ENCODE measurements around the gene GALNT7.
A peak's percentile ranks its signal among the peaks of the same experiment; 100 is the strongest.

GALNT7 gene

DNA sequence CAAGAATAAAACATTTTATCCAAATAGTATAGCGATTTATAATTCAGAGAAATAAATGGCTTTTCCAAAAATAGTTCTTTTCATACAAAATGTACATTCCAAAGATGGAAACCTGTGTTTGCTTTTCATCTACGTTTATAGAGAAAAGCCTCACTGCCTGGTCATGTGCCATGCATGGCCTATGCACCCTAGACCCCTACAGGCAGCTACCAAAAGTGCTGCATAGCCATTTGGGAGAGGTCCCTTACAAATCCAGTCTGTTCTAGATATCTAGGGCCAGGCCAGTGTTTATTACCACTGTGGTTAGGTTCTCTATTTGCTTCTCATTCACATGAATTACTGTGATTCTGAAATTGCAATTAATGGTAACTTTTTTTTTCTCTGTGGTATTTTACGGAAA lies 148.4 kb downstream of the GALNT7 start:
- DNase-seq (ENCODE audit: insufficient read length, low spot score) (no peak), FAIRE-seq (no peak)
- TF ChIP-seq POLR2A (IDR thresholded peaks at IDR 0.05; ENCODE audit: low read depth, low read length), result no peak

DNA sequence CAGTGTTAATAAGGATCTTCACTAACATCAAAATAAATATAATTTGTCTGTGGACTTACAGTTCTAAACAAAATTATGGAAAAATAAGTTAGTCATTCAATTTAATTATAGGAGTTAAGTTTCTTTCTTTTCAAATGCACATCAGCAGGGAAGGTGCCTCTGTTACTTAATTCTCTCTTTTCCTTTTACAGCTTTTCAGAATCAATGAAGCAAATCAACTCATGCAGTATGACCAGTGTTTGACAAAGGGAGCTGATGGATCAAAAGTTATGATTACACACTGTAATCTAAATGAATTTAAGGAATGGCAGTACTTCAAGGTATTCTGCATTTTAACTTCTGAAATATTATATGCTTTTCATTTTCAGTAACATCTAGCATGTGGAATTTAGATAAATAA lies 149.6 kb downstream of the GALNT7 start:
- FAIRE-seq, result no peak
- DNase-seq (ENCODE audit: insufficient read length, low spot score), result no peak

DNA sequence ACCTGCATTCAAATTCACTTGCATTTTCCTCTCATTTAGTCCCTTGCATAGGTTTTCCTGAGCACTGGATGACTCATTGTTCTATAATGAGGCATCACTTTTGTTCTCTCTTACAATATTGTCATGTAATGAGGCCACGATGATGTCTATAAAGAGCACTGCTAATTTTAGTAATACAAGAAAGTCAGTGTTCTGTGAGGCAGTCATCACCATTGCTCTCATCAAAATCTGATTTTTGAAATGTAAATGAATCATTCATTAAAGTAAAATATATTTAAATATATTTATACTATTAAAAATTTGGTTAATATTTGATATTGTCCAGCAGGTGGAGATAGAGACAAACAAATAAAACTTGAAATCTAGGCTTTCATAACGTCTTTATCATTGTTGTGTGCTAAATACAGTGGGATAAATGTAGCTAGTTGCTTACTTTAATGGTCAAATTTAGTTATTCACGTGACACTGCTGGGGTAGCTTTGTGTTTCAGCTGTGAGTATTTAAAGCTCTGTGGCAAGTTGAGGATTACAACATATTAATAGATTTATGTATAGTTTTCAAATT lies 150.1 kb downstream of the GALNT7 start:
- no peak for TF ChIP-seq POLR2A (IDR thresholded peaks at IDR 0.05; ENCODE audit: low read depth, low read length)
- DNase-seq (ENCODE audit: insufficient read length, low spot score) (no peak), FAIRE-seq (no peak)

More for the DNA sequence above, 149.6 kb downstream of the GALNT7 start:
- TF ChIP-seq POLR2A (IDR thresholded peaks at IDR 0.05; ENCODE audit: low read depth, low read length), result no peak

DNA sequence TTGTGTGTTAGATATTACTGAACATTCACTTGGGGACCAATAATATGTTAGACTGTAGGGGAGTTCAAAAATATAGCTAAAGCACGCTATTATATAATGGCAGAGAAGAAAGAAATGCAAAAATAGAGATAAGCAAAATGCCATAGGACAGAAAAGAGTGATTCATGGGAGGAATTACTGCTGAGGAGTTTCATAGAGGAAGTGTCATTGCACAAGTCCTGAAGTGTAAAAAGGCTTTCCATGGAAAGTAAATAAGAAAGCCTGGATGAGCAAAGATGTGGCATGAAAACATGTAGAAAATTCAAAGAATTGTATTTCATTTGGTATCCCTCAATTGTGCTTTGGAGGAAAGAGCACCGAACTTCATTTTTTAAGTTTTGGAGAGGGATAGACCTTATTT lies 151.1 kb downstream of the GALNT7 start:
- no peak for TF ChIP-seq POLR2A (IDR thresholded peaks at IDR 0.05; ENCODE audit: low read depth, low read length)
- FAIRE-seq, result no peak
- DNase-seq (ENCODE audit: insufficient read length, low spot score), result no peak

DNA sequence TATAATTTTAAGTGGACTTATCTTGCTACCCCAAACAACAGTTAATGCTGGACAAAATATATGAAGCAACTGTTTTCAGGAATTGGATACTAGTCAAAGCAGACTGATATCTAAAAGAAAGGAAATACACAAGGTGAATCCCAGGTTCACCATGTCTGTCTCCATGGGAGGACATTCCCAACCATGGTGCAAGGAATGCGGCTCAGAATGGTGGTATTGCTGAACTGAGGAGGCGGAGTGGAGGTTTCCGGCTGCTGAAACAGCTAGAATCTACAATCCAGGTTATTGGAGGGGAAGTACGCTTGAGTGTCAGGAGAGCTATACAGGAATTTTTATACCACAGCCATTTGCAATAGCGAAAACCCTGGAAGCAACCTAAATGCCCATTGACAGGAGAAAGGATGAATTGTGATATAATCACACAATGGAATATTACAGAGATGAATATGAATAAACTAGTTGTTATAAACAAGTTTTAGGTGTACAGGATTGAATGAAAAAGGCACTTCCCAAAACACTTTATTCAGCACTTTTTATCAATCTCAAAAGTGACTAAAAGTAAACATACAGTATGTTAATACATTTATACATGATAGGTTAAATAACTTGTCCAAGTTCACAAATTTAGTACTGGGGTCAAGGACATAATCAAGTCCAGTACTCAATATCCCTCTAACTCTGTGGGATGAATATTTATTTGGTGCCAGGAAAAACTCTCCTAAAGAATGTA lies 156.6 kb downstream of the GALNT7 start:
- TF ChIP-seq POLR2A (IDR thresholded peaks at IDR 0.05; ENCODE audit: low read depth, low read length), result no peak
- DNase-seq (ENCODE audit: insufficient read length, low spot score) (no peak), FAIRE-seq (no peak)

DNA sequence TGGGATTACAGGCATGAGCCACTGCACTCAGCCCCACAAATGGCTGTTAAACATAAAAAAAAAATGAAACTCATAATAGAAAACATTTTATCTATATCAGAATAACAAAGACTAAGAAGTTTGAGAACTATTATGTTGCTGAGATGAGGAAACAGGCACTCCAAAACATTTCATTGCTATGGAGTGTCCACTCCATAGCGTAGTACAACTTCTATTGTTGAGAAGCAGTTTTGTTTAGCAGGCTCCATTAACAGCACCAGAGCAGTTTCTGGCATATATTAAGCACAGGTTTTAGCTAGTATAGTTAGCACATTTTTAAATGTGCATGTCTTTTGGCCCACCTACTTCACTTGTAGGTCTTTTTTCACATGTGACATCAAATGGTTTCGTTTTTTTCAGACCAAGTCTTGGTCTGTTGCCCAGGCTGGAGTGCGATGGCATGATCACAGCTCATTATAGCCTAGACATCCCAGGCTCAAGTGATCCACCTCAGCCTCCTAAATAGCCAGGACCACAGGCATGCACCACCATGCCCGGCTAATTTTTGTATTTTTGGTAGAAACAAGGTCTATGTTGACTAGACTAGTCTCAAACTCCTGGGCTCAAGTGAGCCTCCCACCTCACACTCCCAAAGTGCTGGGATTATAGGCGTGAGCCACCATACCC lies 159.8 kb downstream of the GALNT7 start:
- FAIRE-seq (no peak), DNase-seq (ENCODE audit: insufficient read length, low spot score) (no peak)
- TF ChIP-seq POLR2A (IDR thresholded peaks at IDR 0.05; ENCODE audit: low read depth, low read length), result no peak

DNA sequence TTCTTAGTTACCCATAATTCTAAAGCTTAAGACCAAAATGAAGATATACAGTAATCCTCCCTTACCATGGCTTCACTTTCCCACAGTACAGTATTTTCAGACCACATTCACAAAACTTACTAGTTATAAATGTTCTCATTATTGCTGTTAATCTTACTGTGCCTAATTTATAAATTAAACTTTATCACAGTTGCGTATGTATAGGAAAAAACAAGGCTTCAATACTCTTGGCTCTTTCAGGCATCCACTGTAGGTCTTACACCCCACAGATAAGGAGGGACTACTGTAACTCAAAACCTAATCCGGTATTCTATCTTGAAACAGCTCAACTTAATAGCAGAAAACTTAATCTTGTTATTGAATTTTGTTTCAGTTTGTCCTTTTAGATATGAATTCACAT lies 162.0 kb downstream of the GALNT7 start:
- DNase-seq (ENCODE audit: insufficient read length, low spot score), result no peak
- no peak for FAIRE-seq
- no peak for TF ChIP-seq POLR2A (IDR thresholded peaks at IDR 0.05; ENCODE audit: low read depth, low read length)

DNA sequence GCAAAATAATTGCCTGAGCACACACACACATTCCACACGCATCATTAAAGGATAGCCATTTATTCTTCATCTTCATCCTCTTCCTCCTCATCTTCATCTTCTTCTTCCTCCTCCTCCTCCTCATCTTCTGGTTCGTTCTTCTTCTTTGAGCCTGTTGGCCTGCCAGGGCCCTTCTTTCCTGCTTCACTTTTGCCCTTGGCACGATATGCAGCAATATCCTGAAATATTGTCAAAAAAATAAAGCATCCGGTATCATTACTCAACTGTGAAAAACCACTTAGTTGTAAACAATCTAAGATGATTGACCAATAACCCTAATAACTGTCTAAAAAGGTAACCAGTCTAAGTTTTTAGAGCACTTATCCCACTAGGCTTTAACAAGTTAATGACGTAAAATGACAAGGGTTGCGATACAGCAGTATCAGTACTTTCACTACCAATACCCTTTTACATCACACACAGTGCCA lies 163.4 kb downstream of the GALNT7 start:
- no peak for DNase-seq (ENCODE audit: insufficient read length, low spot score)
- TF ChIP-seq POLR2A (IDR thresholded peaks at IDR 0.05; ENCODE audit: low read depth, low read length), result no peak
- FAIRE-seq, result no peak

DNA sequence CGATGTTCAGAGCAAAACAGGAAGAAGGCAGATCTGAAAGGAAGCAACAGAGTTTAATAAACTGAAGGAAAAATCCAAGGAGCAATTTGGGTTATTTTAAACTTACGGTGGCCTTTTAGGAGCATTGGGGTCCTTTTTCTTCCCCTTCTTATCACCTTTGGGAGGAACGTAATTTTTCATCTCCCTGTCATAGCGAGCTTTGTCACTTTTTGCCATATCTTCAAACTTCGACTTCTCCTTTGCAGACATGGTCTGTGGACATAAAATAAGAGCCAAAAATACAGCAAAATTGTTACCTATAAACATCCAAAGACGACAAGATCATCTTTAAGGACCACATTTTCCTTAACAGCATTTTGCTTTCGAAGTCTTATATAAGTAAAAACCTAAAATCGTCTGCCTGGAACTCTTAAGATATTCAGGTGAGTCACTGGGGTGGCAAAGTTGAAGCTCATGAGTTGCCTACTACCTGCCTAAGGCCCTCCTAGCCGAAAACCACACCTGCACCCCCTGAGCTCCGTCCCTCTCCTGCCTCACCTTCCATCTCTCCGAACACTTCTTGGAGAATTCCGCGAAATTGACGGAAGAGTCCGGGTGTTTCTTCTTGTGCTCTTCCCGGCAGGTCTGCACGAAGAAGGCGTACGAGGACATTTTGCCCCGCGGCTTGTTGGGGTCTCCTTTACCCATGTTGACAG lies 164.5 kb downstream of the GALNT7 start:
- no peak for FAIRE-seq
- no peak for DNase-seq (ENCODE audit: insufficient read length, low spot score)
- TF ChIP-seq POLR2A (IDR thresholded peaks at IDR 0.05; ENCODE audit: low read depth, low read length), result no peak

DNA sequence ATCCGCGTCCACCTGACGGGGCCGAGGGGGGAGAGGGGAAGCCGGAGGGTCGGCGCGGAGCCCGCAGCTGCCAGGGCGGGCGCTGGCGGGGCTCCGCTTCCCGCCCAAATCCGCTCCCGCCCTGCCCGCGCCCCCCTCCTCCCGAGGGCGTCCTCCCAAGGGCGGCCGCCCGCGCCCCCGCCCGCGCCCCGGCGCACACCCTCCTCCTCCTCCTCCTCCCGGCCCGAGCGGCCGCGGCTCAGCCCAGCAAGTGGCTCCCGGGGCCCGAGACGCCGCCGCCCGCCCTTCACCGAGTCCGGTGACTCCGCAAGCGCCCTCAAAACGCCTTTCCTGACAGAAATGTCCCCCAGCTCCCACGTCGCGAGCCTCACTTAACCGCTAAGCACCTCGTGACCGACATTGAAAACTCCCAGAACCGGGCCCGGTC lies 165.1 kb downstream of the GALNT7 start:
- no peak for TF ChIP-seq POLR2A (IDR thresholded peaks at IDR 0.05; ENCODE audit: low read depth, low read length)
- FAIRE-seq (no peak), DNase-seq (ENCODE audit: insufficient read length, low spot score) (no peak)

DNA sequence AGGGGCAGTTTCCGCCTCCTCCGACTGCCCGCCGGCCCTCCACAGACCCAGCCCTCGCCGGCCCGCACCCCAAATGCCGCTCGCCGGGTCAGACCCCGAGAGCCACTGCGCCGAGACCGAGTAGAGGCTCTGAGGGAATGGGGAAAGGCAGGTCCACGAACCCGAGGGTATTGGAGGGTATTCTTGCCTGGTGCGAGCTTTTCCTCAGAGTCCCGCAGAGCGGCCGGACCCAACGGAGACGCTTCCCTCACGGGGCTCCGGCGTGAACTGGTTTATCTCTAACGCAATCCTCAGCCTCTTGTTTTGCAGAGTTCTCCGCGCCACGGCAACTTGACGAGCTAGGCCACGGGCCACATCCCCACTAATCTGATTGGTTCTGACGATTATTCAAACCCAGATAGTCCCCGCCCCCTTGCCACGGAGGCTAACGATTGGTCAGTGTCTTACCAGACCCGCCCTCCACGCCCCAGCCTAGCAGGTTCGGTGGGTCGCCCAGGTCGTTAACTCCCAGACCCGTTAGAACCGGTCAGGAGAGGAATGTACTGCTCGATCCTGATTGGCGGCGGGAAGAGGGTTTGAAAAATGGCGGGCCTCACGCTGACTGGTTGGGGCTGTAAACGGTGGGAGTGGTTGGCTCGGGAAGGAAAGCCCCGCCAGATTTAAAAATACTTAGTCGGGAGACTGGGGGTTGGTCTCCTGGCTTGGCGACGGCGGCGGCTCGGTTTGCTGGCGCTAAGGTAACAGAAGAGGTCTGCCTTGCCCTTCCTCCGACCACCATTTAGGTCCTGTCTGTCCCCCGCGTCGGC lies 165.7 kb downstream of the GALNT7 start, which contains the start of gene HMGB2:
TSS of gene HMGB2 (minus strand) at position 274 of the 806 bp plus-strand sequence. CDS start 709 bp downstream, outside the sequence.
- FAIRE-seq (peak; percentile 92), DNase-seq (ENCODE audit: insufficient read length, low spot score) (peak; percentile 73)
- TF ChIP-seq POLR2A (IDR thresholded peaks at IDR 0.05; ENCODE audit: low read depth, low read length), result peak; percentile 94

DNA sequence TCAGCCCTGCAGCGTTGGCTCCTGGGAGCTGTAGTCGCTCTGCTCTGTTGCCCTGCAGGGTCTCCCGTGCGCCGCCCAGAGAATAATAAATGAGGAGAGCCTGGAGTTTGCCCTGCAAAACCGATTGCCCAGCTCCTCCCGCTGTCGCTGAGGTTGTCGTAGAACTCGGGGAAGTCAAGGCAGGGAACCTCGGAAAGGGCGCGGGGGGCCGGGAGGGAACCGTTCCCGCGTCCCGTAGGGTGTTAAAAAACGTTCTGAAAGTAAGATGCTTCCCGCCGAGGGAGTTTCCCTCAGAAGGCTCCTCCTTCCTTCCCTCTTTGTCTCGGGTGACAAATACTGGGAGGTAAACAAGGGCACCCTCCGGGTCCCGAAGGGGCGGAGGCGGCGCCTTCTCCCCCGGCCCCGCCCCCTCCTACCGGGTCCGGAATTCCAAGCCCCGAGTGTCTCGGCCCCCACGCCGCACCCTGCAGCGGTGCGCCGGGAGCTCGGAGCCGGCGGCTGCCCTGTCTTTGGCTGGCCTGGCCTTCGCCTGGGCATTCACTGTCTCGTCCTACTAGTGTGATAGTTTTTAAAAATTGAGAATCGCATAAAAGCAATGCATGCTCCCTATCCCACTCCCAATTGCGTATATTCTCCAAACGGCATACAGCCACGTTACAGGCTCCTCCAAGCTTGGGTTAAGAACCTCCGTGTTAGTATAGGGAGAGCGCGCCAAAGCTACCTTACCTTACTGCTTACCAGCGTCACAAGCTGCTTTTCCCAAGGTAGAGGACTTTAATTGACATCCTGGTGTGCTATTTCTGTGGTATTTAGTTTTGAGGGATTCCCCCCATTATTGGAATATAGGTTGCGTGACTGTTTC lies 166.5 kb downstream of the GALNT7 start:
- DNase-seq (ENCODE audit: insufficient read length, low spot score) (peak; percentile 63), FAIRE-seq (peak; percentile 83)
- TF ChIP-seq POLR2A (IDR thresholded peaks at IDR 0.05; ENCODE audit: low read depth, low read length), result peak; percentile 61; the same call in 1 of the 2 replicates
